GM12878 (cell line): Measurements from ENCODE around the gene TCF7L1. TPM values are rescaled to one million over a fixed set of nuclear protein-coding genes. Genes with fewer than 3 reads are reported as not detected.
A peak's percentile ranks its signal among the peaks of the same experiment; 100 is the strongest.

ENCODE experiments used
- ATAC-seq: fragments of 200-7000 bp; cut with Tn5 transposase; 3 replicates; pipeline ENCODE4 v1.9.1; 2020; ENCODE audit warnings: mild to moderate bottlenecking, moderate library complexity
- BruUV-seq: library from RNA; stranded (reverse); fragments of 400-500 nt; replicated peaks from 2 replicates; lab custom pipeline; 2021; lab: Mats Ljungman, UMichigan
- CTCF ChIA-PET: fragments of 300-600 bp; sonication (Branson Sonifier 250); formaldehyde crosslinking; extraction: SDS; loops from one replicate; lab custom pipeline; 2021; ENCODE audit warnings: inconsistent platforms; lab: Yijun Ruan, JAX
- POLR2A ChIA-PET: fragments of 350-600 bp; formaldehyde crosslinking; extraction: SDS; loops from one replicate; lab custom pipeline; 2021; ENCODE audit warnings: inconsistent platforms; lab: Charles Lee
- RAD21 ChIA-PET: fragments of 300-600 bp; sonication (Branson Sonifier 250); formaldehyde crosslinking; loops from one replicate; lab custom pipeline; 2023; ENCODE audit warnings: antibody characterized with exemption; ENCODE audit not compliant: unreplicated experiment; lab: Charles Lee
- SMC1A ChIA-PET: fragments of 300-600 bp; sonication (Branson Sonifier 250); formaldehyde crosslinking; loops from one replicate; lab custom pipeline; 2023; ENCODE audit not compliant: unreplicated experiment, uncharacterized antibody; lab: Charles Lee
- DNase-seq: peaks from one replicate; pipeline ENCODE4 v3.0.0-alpha.2; 2011; ENCODE audit warnings: low read depth, low spot score
- FAIRE-seq: peaks from 3 replicates; lab custom pipeline; 2011; peaks lifted over from hg19 to GRCh38; lab: Jason Lieb, UNC
- H2AFZ ChIP-seq: 2 replicates; pipeline ENCODE4 v1.6.0; 2011; ENCODE audit warnings: low read depth, low read length, control low read depth; ENCODE audit not compliant: control insufficient read depth
- H3K27ac ChIP-seq: 2 replicates; pipeline ENCODE4 v1.5.1; 2011; ENCODE audit warnings: control low read depth; ENCODE audit not compliant: control insufficient read depth, insufficient read depth
- H3K27me3 ChIP-seq, 2 experiments: replicated peaks in 1 of 2; 2 replicates each; pipeline versions ENCODE4 v1.6.0 to v1.6.1; 2011; ENCODE audit warnings: low read length in 1 of 2; ENCODE audit not compliant: control insufficient read depth in 2 of 2, insufficient read depth in 2 of 2
- H3K36me3 ChIP-seq, 2 experiments: 2 replicates each; pipeline ENCODE4 v1.5.1; 2011; ENCODE audit warnings: low read length in 1 of 2; ENCODE audit not compliant: control insufficient read depth in 2 of 2, insufficient read depth in 2 of 2
- H3K4me1 ChIP-seq: 2 replicates; pipeline ENCODE4 v1.6.1; 2011; ENCODE audit warnings: mild to moderate bottlenecking, low read length, moderate library complexity, mixed read lengths; ENCODE audit not compliant: control insufficient read depth, insufficient read depth
- H3K4me2 ChIP-seq: 2 replicates; pipeline ENCODE4 v1.6.0; 2011; ENCODE audit warnings: control low read depth; ENCODE audit not compliant: control insufficient read depth, insufficient read depth
- H3K4me3 ChIP-seq: fragments of 200-600 bp; sonication (generic); 2 replicates; pipeline ENCODE4 v1.5.1; 2016
- H3K79me2 ChIP-seq: 2 replicates; pipeline ENCODE4 v1.6.0; 2011; ENCODE audit warnings: low read length; ENCODE audit not compliant: control insufficient read depth, insufficient read depth
- H3K9ac ChIP-seq: 2 replicates; pipeline ENCODE4 v1.8.0; 2011; ENCODE audit warnings: low read length, control low read depth, mixed read lengths; ENCODE audit not compliant: control insufficient read depth, insufficient read depth
- H3K9me3 ChIP-seq: replicated peaks from 3 replicates; pipeline ENCODE4 v1.5.1; 2011; ENCODE audit warnings: mild to moderate bottlenecking, low read length; ENCODE audit not compliant: control insufficient read depth, insufficient read depth
- H4K20me1 ChIP-seq: 2 replicates; pipeline ENCODE4 v1.6.0; 2011; ENCODE audit not compliant: control insufficient read depth, insufficient read depth
- BACH1 ChIP-seq: fragments of 450-650 bp; IDR thresholded peaks from 2 replicates; pipeline ENCODE4 v1.6.1; 2017; ENCODE audit warnings: mild to moderate bottlenecking, borderline replicate concordance
- IKZF1 ChIP-seq: fragments of 450-650 bp; conservative IDR thresholded peaks from 2 replicates; pipeline ENCODE4 v1.6.1; 2017; ENCODE audit warnings: antibody characterized with exemption, mild to moderate bottlenecking
- NR2C1 ChIP-seq: fragments of 450-650 bp; IDR thresholded peaks from 2 replicates; pipeline ENCODE4 v1.6.1; 2017; ENCODE audit warnings: antibody characterized with exemption, mild to moderate bottlenecking, moderate library complexity
- PML ChIP-seq: IDR thresholded peaks from 2 replicates; pipeline ENCODE4 v1.6.1; 2012; ENCODE audit warnings: low read length, inconsistent platforms
- POLR2AphosphoS5 ChIP-seq: IDR thresholded peaks from 2 replicates; pipeline ENCODE4 v1.6.1; 2011; ENCODE audit warnings: mild to moderate bottlenecking, low read length, inconsistent platforms
- SMARCA5 ChIP-seq: fragments of 450-650 bp; IDR thresholded peaks from 2 replicates; pipeline ENCODE4 v1.6.1; 2017; ENCODE audit warnings: mild to moderate bottlenecking
- WGBS: methylation state at CpG from one replicate; pipeline ENCODE4 v1.1.6; 2016; ENCODE audit warnings: low lambda C conversion rate; ENCODE audit not compliant: insufficient replicate concordance, insufficient coverage; ENCODE audit errors: missing lambda C conversion rate; 5-methylcytosine and 5-hydroxymethylcytosine counted together
- in situ Hi-C: fragments of 300-500 bp; cut with MboI; formaldehyde crosslinking; loops from 9 replicates; pipeline ENCODE4 v1.14.3; 2018; ENCODE audit warnings: mixed read lengths
- intact Hi-C: fragments of 100-400 bp; cut with micrococcal nuclease; formaldehyde crosslinking; loops from one replicate; pipeline ENCODE4 v1.14.2; 2022; ENCODE audit not compliant: unreplicated experiment
- polyA plus RNA-seq, 11 experiments: library from polyadenylated mRNA; depleted of rRNA in 4 of 11; unstranded in 6 of 11; stranded (reverse) in 5 of 11; fragments of >200 nt; fragmentation: Nextera tagmentation in 4 of 11; fragmentation: Illumina TruSeq in 1 of 11; extraction: Ambion mirVana in 4 of 11; extraction: Trizol in 1 of 11; gene quantifications; 1 replicate in 1 of 11; 2 replicates in 10 of 11; pipeline versions ENCODE4 v1.2.1 to v1.2.3, GENCODE V29; 2011 to 2016; ENCODE audit warnings: inconsistent platforms in 2 of 11, missing spikeins in 2 of 11, low read depth in 1 of 11
- total RNA-seq, 4 experiments: library from RNA; depleted of rRNA in 3 of 4; stranded (reverse); fragments of >200 nt in 3 of 4; fragmentation: Illumina TruSeq in 1 of 4; extraction: Trizol in 1 of 4; gene quantifications; 2 replicates each; pipeline versions ENCODE4 v1.2.1 to v1.2.3, GENCODE V29; 2013 to 2021

TCF7L1 gene
- total and polyA plus RNA-seq, 10 of the 15 experiments (the other 5 are each of a cell fraction or from before 2014, with no cell fraction given), result 0.03 to 0.11 (median 0.10) TPM; not detected in 7

- no TSS peak for BruUV-seq
- ChIA-PET RAD21 (no interaction called here), POLR2A (no interaction called here), CTCF (interaction anchor here (1.1 kb wide), 1 partner anchor 35 kb away, joined by 3 read pairs; no protein-coding TSS in a partner anchor), SMC1A (no interaction called here)
- Histone ChIP-seq H3K79me2 (no peaks in the 10 kb centered on the region), H3K4me3 (no peak overlapping the region), H3K36me3 (no peaks in the 10 kb centered on the region), H2AFZ (no peak overlapping the region), H4K20me1 (no peaks in the 10 kb centered on the region), H3K9me3 (no peaks in the 10 kb centered on the region), H3K27ac (no peak overlapping the region), H3K9ac (no peak overlapping the region), H3K4me2 (0 out of 2 replicates have a peak overlapping the region, but pooled peaks have one; percentile 25), H3K4me1 (no peaks in the 10 kb centered on the region), H3K27me3 (no peaks in the 10 kb centered on the region; a peak in 1 of 4 replicates)
- DNase-seq (no peak), ATAC-seq (no peak), FAIRE-seq (no peak)
- in situ Hi-C loops (no loop called here), intact Hi-C loops (no loop called here)
- WGBS, result 28% methylated on average over 6 of the region's 6 CpGs
- no peak for TF ChIP-seq BACH1
These were observed 98.2 kb downstream of the TCF7L1 start for GRCh38 chr2:85231468-85231805.

- no peaks in the 10 kb centered on the region for H3K4me1 ChIP-seq
- ATAC-seq (no peak), FAIRE-seq (no peak), DNase-seq (no peak)
- TF ChIP-seq PML (no peak), IKZF1 (no peak), NR2C1 (no peak), POLR2AphosphoS5 (no peak), SMARCA5 (no peak)
- H3K4me2 ChIP-seq, result no peak overlapping the region
- no peaks in the 10 kb centered on the region for H3K79me2 ChIP-seq
- intact Hi-C loops, result no loop called here
- H3K27me3 ChIP-seq, result no peaks in the 10 kb centered on the region; a peak in 1 of 4 replicates
- no peak overlapping the region for H3K27ac ChIP-seq
- CTCF ChIA-PET, result interaction anchor here (1.1 kb wide), 1 partner anchor 35 kb away, joined by 3 read pairs; no protein-coding TSS in a partner anchor
- no peaks in the 10 kb centered on the region for H3K36me3 ChIP-seq
- H3K4me3 ChIP-seq, result no peak overlapping the region
- H3K9me3 ChIP-seq, result no peaks in the 10 kb centered on the region
- H2AFZ ChIP-seq, result no peak overlapping the region
- no peak overlapping the region for H3K9ac ChIP-seq
- H4K20me1 ChIP-seq, result no peaks in the 10 kb centered on the region
- RAD21 ChIA-PET, result interaction anchor here (0.6 kb wide), 1 partner anchor 191 kb away, joined by 3 read pairs; no protein-coding TSS in a partner anchor
- POLR2A ChIA-PET, result no interaction called here
- in situ Hi-C loops, result no loop called here
- BruUV-seq, result no TSS peak
- 48% methylated on average over 10 of the region's 10 CpGs for WGBS
- SMC1A ChIA-PET, result no interaction called here
These were observed 98.8 kb downstream of the TCF7L1 start for GRCh38 chr2:85231952-85232351.
